Body of pancreas (tissue), 4 donors: ENCODE measurements around the gene VPS39.

Source experiments
- POLR2A ChIP-seq, 3 donors: fragments of 450-650 bp; IDR thresholded peaks; one replicate each; pipeline ENCODE4 v1.6.1; 2016; ENCODE audit warnings: antibody characterized with exemption in 3 of 3, mild to moderate bottlenecking in 2 of 3
- TF ChIP-seq, protein P1 (sequence below), 7 experiments: fragments of 450-650 bp in 4 of 7; fragments of 200-600 bp in 3 of 7; sonication (generic) in 3 of 7; IDR thresholded peaks; one replicate each; pipeline ENCODE4 v1.5.1; 2016 to 2019; ENCODE audit warnings: antibody characterized with exemption in 7 of 7

GRCh38 chr15:42156243-42156922 is 51.7 kb downstream of the VPS39 start, which contains the start of gene PLA2G4F:
- TF ChIP-seq, protein P1, sequence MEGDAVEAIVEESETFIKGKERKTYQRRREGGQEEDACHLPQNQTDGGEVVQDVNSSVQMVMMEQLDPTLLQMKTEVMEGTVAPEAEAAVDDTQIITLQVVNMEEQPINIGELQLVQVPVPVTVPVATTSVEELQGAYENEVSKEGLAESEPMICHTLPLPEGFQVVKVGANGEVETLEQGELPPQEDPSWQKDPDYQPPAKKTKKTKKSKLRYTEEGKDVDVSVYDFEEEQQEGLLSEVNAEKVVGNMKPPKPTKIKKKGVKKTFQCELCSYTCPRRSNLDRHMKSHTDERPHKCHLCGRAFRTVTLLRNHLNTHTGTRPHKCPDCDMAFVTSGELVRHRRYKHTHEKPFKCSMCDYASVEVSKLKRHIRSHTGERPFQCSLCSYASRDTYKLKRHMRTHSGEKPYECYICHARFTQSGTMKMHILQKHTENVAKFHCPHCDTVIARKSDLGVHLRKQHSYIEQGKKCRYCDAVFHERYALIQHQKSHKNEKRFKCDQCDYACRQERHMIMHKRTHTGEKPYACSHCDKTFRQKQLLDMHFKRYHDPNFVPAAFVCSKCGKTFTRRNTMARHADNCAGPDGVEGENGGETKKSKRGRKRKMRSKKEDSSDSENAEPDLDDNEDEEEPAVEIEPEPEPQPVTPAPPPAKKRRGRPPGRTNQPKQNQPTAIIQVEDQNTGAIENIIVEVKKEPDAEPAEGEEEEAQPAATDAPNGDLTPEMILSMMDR (IDR thresholded peaks at IDR 0.05): peak in 2 of 7 experiments; percentile 25
- peak in 2 of 3 donors; percentile 60 to 67 for TF ChIP-seq POLR2A (IDR thresholded peaks at IDR 0.05)
